C4-2B (cell line): ENCODE measurements around the gene PPM1F.
"Not testable (repeated sequence)": the region's sequence is repeated elsewhere in the genome, so short reads cannot be mapped to it uniquely, and the experiment has no call there.

Experiments used
- ZFX ChIP-seq: fragments of 450-650 bp; IDR thresholded peaks from 2 replicates; pipeline ENCODE4 v1.6.1; 2017
- TF ChIP-seq, protein P1 (sequence below): fragments of 450-650 bp; conservative IDR thresholded peaks from 2 replicates; pipeline ENCODE4 v1.5.1; 2017; ENCODE audit warnings: mild to moderate bottlenecking

DNA sequence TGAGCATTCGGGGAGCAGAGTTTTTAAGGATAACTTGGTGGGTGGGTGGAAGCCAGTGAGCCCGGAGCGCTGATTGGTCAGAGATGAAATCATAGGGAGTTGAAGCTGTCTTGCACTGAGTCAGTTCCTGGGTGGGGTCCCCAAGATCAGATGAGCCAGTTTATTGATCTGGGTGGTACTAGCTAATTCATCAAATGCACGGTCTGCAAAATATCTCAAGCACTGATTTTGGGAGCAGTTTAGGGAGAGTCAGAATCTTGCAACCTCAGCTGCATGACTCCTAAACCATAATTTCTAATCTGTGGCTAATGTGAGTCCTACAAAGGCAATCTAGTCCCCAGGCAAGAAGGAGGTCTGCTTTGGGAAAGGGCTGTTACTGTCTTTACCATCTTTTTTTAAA is 42.3 kb downstream of the PPM1F start:
- TF ChIP-seq, protein P1, sequence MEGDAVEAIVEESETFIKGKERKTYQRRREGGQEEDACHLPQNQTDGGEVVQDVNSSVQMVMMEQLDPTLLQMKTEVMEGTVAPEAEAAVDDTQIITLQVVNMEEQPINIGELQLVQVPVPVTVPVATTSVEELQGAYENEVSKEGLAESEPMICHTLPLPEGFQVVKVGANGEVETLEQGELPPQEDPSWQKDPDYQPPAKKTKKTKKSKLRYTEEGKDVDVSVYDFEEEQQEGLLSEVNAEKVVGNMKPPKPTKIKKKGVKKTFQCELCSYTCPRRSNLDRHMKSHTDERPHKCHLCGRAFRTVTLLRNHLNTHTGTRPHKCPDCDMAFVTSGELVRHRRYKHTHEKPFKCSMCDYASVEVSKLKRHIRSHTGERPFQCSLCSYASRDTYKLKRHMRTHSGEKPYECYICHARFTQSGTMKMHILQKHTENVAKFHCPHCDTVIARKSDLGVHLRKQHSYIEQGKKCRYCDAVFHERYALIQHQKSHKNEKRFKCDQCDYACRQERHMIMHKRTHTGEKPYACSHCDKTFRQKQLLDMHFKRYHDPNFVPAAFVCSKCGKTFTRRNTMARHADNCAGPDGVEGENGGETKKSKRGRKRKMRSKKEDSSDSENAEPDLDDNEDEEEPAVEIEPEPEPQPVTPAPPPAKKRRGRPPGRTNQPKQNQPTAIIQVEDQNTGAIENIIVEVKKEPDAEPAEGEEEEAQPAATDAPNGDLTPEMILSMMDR, result not testable (repeated sequence)
- TF ChIP-seq ZFX, result not testable (repeated sequence)
